OCI-LY1 (cell line): ENCODE measurements around the gene EMILIN3.

Experiments used
- EZH2 ChIP-seq: fragments of 200-600 bp; sonication (generic), shearing (Covaris generic); IDR thresholded peaks from 2 replicates; pipeline ENCODE4 v1.8.0; 2017; ENCODE audit warnings: borderline replicate concordance, mixed run types, mild to moderate bottlenecking, antibody characterized with exemption, low read length, moderate library complexity, mixed read lengths
- TF ChIP-seq, protein P1 (sequence below): fragments of 200-600 bp; sonication (generic), shearing (Covaris generic); IDR thresholded peaks from 2 replicates; pipeline ENCODE4 v1.5.1; 2017; ENCODE audit warnings: mild to moderate bottlenecking, antibody characterized with exemption, low read length, moderate library complexity, mixed read lengths

GRCh38 chr20:41386502-41387427, 20.1 kb upstream of the EMILIN3 start:
- TF ChIP-seq, protein P1, sequence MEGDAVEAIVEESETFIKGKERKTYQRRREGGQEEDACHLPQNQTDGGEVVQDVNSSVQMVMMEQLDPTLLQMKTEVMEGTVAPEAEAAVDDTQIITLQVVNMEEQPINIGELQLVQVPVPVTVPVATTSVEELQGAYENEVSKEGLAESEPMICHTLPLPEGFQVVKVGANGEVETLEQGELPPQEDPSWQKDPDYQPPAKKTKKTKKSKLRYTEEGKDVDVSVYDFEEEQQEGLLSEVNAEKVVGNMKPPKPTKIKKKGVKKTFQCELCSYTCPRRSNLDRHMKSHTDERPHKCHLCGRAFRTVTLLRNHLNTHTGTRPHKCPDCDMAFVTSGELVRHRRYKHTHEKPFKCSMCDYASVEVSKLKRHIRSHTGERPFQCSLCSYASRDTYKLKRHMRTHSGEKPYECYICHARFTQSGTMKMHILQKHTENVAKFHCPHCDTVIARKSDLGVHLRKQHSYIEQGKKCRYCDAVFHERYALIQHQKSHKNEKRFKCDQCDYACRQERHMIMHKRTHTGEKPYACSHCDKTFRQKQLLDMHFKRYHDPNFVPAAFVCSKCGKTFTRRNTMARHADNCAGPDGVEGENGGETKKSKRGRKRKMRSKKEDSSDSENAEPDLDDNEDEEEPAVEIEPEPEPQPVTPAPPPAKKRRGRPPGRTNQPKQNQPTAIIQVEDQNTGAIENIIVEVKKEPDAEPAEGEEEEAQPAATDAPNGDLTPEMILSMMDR = no peak
- TF ChIP-seq EZH2 = no peak
